HepG2 (cell line): ENCODE results near the gene CACNA1H. TPM values are rescaled to one million over a fixed set of nuclear protein-coding genes. Genes with fewer than 3 reads are reported as not detected.

Source experiments
- ATAC-seq: fragments of 200-7000 bp; cut with Tn5 transposase; 3 replicates; pipeline ENCODE4 v1.9.1; 2020; ENCODE audit warnings: mild to moderate bottlenecking, moderate library complexity
- BruUV-seq: library from RNA; stranded (reverse); fragments of 400-500 nt; replicated peaks from 2 replicates; lab custom pipeline; 2021; lab: Mats Ljungman, UMichigan
- CTCF ChIA-PET: fragments of 300-600 bp; formaldehyde crosslinking; extraction: SDS; loops from one replicate; lab custom pipeline; 2021; ENCODE audit warnings: low total read pairs, inconsistent platforms, low intra/inter-chr PET ratio; lab: Yijun Ruan, JAX
- POLR2A ChIA-PET: fragments of 350-600 bp; sonication (Branson Sonifier 250); formaldehyde crosslinking; loops from one replicate; lab custom pipeline; 2020; ENCODE audit warnings: antibody characterized with exemption, inconsistent platforms; lab: Yijun Ruan, JAX
- DNase-seq: peaks from one replicate; pipeline ENCODE4 v3.0.0-alpha.2; 2015; ENCODE audit warnings: low spot score
- FAIRE-seq: peaks from 3 replicates; lab custom pipeline; 2011; peaks lifted over from hg19 to GRCh38; lab: Jason Lieb, UNC
- H2AFZ ChIP-seq: one replicate; pipeline ENCODE4 v1.6.1; 2011; ENCODE audit warnings: low read length, inconsistent platforms
- H3K27ac ChIP-seq: fragments of 300-600 bp; 3 replicates; pipeline ENCODE4 v1.8.0; 2011; ENCODE audit warnings: mixed run types, mild to moderate bottlenecking, mixed read lengths, low read length, inconsistent platforms; ENCODE audit not compliant: insufficient read depth; ENCODE audit errors: extremely low read length
- H3K27me3 ChIP-seq, 2 experiments: fragments of 200-600 bp in 1 of 2; 2 replicates in 1 of 2; 3 replicates in 1 of 2; pipeline versions ENCODE4 v1.6.0 to v1.8.0; 2011; ENCODE audit warnings: low read length in 2 of 2, mild to moderate bottlenecking in 2 of 2, moderate library complexity in 2 of 2, inconsistent platforms in 1 of 2; ENCODE audit not compliant: insufficient read depth in 2 of 2, control insufficient read depth in 1 of 2
- H3K36me3 ChIP-seq, 2 experiments: fragments of 200-600 bp in 1 of 2; replicated peaks in 1 of 2; 2 replicates in 1 of 2; 3 replicates in 1 of 2; pipeline versions ENCODE4 v1.5.1 to v1.8.0; 2011; ENCODE audit warnings: low read length in 2 of 2, inconsistent platforms in 1 of 2; ENCODE audit not compliant: insufficient read depth in 2 of 2, control insufficient read depth in 1 of 2
- H3K4me1 ChIP-seq: 2 replicates; pipeline ENCODE4 v1.5.1; 2012; ENCODE audit warnings: low read length, inconsistent platforms; ENCODE audit not compliant: insufficient read depth
- H3K4me2 ChIP-seq: 2 replicates; pipeline ENCODE4 v1.6.0; 2011; ENCODE audit warnings: low read depth, low read length, inconsistent platforms
- H3K4me3 ChIP-seq, 3 experiments: fragments of 200-600 bp in 1 of 3; sonication (generic), shearing (Covaris generic) in 1 of 3; replicated peaks in 1 of 3; 2 replicates each; pipeline ENCODE4 v1.5.1; 2011 to 2016; ENCODE audit warnings: low read length in 3 of 3, inconsistent platforms in 2 of 3, low read depth in 2 of 3, mild to moderate bottlenecking in 2 of 3, control low read depth in 1 of 3, mixed read lengths in 1 of 3; ENCODE audit not compliant: insufficient read depth in 1 of 3
- H3K79me2 ChIP-seq: one replicate; pipeline ENCODE4 v1.6.1; 2011; ENCODE audit warnings: low read length, inconsistent platforms; ENCODE audit not compliant: insufficient read depth
- H3K9ac ChIP-seq: 2 replicates; pipeline ENCODE4 v1.6.0; 2011; ENCODE audit warnings: mild to moderate bottlenecking, low read depth, low read length, inconsistent platforms; ENCODE audit not compliant: insufficient read depth
- H3K9me3 ChIP-seq: 2 replicates; pipeline ENCODE4 v1.5.1; 2012; ENCODE audit warnings: mild to moderate bottlenecking, low read length
- H4K20me1 ChIP-seq: 2 replicates; pipeline ENCODE4 v1.6.0; 2011; ENCODE audit warnings: inconsistent platforms, mild to moderate bottlenecking, low read length, moderate library complexity; ENCODE audit not compliant: insufficient read depth
- RFX5 ChIP-seq: IDR thresholded peaks from 2 replicates; pipeline ENCODE4 v1.6.1; 2011; ENCODE audit warnings: low read depth, low read length, improper control_type of control experiment
- TCF7 ChIP-seq: sonication (generic); IDR thresholded peaks from 2 replicates; pipeline ENCODE4 v1.6.1; 2016; ENCODE audit warnings: antibody characterized with exemption, low read depth
- TEAD2 ChIP-seq: sonication (generic); formaldehyde crosslinking; IDR thresholded peaks from 2 replicates; pipeline ENCODE4 v1.9.0; 2021; ENCODE audit warnings: missing genetic modification reagents
- ZFP1 ChIP-seq: IDR thresholded peaks from 2 replicates; pipeline ENCODE4 v1.6.1; 2016
- ZFP62 ChIP-seq: sonication (generic); formaldehyde crosslinking; IDR thresholded peaks from 2 replicates; pipeline ENCODE4 v1.4.0; 2020; ENCODE audit warnings: missing genetic modification reagents
- ZKSCAN1 ChIP-seq: fragments of 150-350 bp; IDR thresholded peaks from 2 replicates; pipeline ENCODE4 v1.6.1; 2014; ENCODE audit warnings: low read length
- ZNF33A ChIP-seq: sonication (generic); formaldehyde crosslinking; IDR thresholded peaks from 2 replicates; pipeline ENCODE4 v1.5.1; 2020; ENCODE audit warnings: missing genetic modification reagents, mild to moderate bottlenecking, moderate library complexity, borderline replicate concordance
- WGBS: methylation state at CpG from one replicate; pipeline ENCODE4 v1.1.6; 2017; ENCODE audit warnings: low lambda C conversion rate; 5-methylcytosine and 5-hydroxymethylcytosine counted together
- in situ Hi-C: cut with HindIII; loops from 2 replicates; pipeline ENCODE4 v1.10.0; 2017; ENCODE audit warnings: low pct_unique_long_range_greater_than_20kb; ENCODE audit not compliant: extremely low pct_ligation_motif_present
- intact Hi-C: fragments of 100-400 bp; cut with micrococcal nuclease; formaldehyde crosslinking; loops from one replicate; pipeline ENCODE4 v1.10.0; 2022; ENCODE audit not compliant: unreplicated experiment
- polyA plus RNA-seq, 8 experiments: library from polyadenylated mRNA; depleted of rRNA in 3 of 8; stranded (reverse) in 7 of 8; unstranded in 1 of 8; fragments of >200 nt; fragmentation: Illumina TruSeq in 4 of 8; extraction: Trizol in 4 of 8; gene quantifications; 2 replicates each; pipeline versions ENCODE4 v1.2.1 to v1.2.3, GENCODE V29; 2011 to 2016; ENCODE audit warnings: low read depth in 4 of 8, missing spikeins in 1 of 8, mixed read lengths in 1 of 8; ENCODE audit not compliant: insufficient read depth in 1 of 8
- total RNA-seq, 5 experiments: library from RNA; depleted of rRNA; stranded (reverse); fragments of >200 nt; fragmentation: Illumina TruSeq; extraction: Trizol; gene quantifications; 2 replicates each; pipeline ENCODE4 v1.2.3, GENCODE V29; 2016; ENCODE audit warnings: low read depth in 1 of 5
- TF ChIP-seq, protein P1 (sequence below): IDR thresholded peaks from 2 replicates; pipeline ENCODE4 v1.6.1; 2016; ENCODE audit warnings: missing compliant biosample characterization, missing genetic modification reagents, borderline replicate concordance

Gene CACNA1H
- total and polyA plus RNA-seq, 2 of the 13 experiments (the other 11 are each of a cell fraction or from before 2014, with no cell fraction given): 0.40 to 1.8 TPM

DNA sequence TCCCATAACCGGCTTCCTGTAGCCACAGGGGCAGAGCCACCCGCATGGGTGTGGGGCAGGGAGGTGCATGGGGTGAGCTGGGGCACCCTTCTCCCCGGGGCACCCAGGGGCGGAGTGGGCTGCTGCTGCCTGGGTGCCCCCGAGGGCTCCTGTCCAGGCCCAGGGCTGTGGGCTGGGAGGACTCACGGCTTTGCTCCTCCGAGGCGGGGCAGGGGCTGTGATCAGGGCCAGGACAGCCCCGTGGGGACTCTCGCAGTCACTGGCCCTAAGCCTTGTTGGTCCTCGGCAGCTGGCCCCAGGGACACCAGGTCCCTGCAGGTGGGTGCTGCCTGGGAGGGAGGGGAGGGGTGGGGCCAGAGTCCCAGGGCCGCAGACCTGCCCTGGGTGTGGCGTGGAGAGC, 19.7 kb downstream of the CACNA1H start:
- POLR2A ChIA-PET: no interaction called here

DNA sequence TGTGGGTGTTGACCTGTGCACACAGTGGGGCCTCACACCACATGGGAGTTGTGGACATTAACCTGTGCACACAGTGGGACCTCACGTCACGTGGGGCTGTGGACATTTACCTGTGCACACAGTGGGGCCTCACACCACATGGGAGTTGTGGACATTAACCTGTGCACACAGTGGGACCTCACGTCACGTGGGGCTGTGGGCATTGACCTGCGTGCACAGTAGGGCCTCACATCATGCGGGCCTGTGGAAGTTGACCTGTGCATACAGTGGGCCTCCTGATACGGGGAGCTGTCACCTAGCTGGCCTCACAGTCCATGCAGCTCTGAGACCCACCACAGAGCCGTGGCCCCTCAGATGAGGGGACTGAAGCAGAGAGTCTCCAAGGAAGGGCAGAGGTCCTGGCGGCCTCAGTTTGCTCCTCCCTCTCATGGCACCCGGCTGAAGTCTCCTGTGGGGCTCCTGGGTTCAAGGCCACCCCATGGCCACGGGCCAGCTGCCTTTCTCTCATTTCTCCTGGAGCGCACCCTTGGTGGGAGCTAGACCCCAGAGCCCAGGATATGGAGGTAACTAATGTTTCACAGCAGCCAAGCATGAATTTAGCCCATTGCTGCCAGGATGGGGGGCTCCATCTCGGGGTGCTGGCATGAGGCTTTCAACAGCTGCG, 21.0 kb downstream of the CACNA1H start:
- Histone ChIP-seq H3K9me3 (no peaks in the 10 kb centered on the region), H3K27me3 (peaks cover 0 to 71% of the 10 kb centered on the region in 2 experiments), H3K9ac (no peak overlapping the region), H3K36me3 (no peaks in the 10 kb centered on the region)
- no TSS peak for BruUV-seq
- ATAC-seq (no peak), FAIRE-seq (no peak)
- CTCF ChIA-PET: no interaction called here
- intact Hi-C loops: no loop called here
- TF ChIP-seq ZKSCAN1 (peak; percentile 95), ZNF33A (no peak), TCF7 (no peak), TEAD2 (no peak), ZFP62 (CRISPR knock-in tag) (no peak)
- TF ChIP-seq, protein P1, sequence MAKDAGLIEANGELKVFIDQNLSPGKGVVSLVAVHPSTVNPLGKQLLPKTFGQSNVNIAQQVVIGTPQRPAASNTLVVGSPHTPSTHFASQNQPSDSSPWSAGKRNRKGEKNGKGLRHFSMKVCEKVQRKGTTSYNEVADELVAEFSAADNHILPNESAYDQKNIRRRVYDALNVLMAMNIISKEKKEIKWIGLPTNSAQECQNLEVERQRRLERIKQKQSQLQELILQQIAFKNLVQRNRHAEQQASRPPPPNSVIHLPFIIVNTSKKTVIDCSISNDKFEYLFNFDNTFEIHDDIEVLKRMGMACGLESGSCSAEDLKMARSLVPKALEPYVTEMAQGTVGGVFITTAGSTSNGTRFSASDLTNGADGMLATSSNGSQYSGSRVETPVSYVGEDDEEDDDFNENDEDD (CRISPR knock-in tag): no peak
- TF ChIP-seq, all 625 proteins: peak for 1
- Histone ChIP-seq H3K4me3 (no peak overlapping the region), H3K4me2 (no peak overlapping the region), H2AFZ (no peak overlapping the region), H3K27ac (no peak overlapping the region), H4K20me1 (peaks cover 15% of the 10 kb centered on the region; the same call in 1 of the 2 replicates), H3K79me2 (no peaks in the 10 kb centered on the region), H3K4me1 (peaks cover 30% of the 10 kb centered on the region)
- POLR2A ChIA-PET: interaction anchor here (0.6 kb wide), 1 partner anchor 38 kb away, joined by 3 read pairs; no protein-coding TSS in a partner anchor
- DNase-seq: no peak
- WGBS: 30% methylated on average over 2 of the region's 14 CpGs
- in situ Hi-C loops: no loop called here

More for the DNA sequence above, 19.7 kb downstream of the CACNA1H start:
- no peak overlapping the region for H3K9ac ChIP-seq
- H4K20me1 ChIP-seq: peaks cover 15% of the 10 kb centered on the region; the same call in 1 of the 2 replicates
- CTCF ChIA-PET: no interaction called here
- peaks cover 30% of the 10 kb centered on the region for H3K4me1 ChIP-seq
- in situ Hi-C loops: no loop called here
- ATAC-seq: no peak
- no peak overlapping the region for H3K4me3 ChIP-seq
- TF ChIP-seq RFX5: no peak
- no peak for TF ChIP-seq ZFP1 (CRISPR knock-in tag)
- FAIRE-seq: no peak
- 67% methylated on average over 1 of the region's 13 CpGs for WGBS
- no peaks in the 10 kb centered on the region for H3K36me3 ChIP-seq
- no peaks in the 10 kb centered on the region for H3K9me3 ChIP-seq
- no peak for DNase-seq
- H3K4me2 ChIP-seq: no peak overlapping the region
- BruUV-seq: no TSS peak
- H3K27ac ChIP-seq: no peak overlapping the region
- intact Hi-C loops: no loop called here
- H3K27me3 ChIP-seq: peaks cover 2 to 72% of the 10 kb centered on the region in 2 experiments
- H2AFZ ChIP-seq: no peak overlapping the region
- no peaks in the 10 kb centered on the region for H3K79me2 ChIP-seq
